Subcutaneous adipose tissue (tissue), 4 donors: ENCODE measurements around the gene EVI2B. TPM values are rescaled to one million over a fixed set of nuclear protein-coding genes. Genes with fewer than 3 reads are reported as not detected.

Source experiments
- total RNA-seq, 4 donors: library from RNA; depleted of rRNA; stranded (reverse); fragments of >200 nt; gene quantifications; one replicate each; pipeline ENCODE4 v1.1.0, GENCODE V29; 2016
- TF ChIP-seq, protein P1 (sequence below): fragments of 450-650 bp; IDR thresholded peaks from one replicate; pipeline ENCODE4 v1.5.1; 2016; ENCODE audit warnings: low read depth, mild to moderate bottlenecking, control low read depth, antibody characterized with exemption, moderate library complexity

The EVI2B gene, protein sequence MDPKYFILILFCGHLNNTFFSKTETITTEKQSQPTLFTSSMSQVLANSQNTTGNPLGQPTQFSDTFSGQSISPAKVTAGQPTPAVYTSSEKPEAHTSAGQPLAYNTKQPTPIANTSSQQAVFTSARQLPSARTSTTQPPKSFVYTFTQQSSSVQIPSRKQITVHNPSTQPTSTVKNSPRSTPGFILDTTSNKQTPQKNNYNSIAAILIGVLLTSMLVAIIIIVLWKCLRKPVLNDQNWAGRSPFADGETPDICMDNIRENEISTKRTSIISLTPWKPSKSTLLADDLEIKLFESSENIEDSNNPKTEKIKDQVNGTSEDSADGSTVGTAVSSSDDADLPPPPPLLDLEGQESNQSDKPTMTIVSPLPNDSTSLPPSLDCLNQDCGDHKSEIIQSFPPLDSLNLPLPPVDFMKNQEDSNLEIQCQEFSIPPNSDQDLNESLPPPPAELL
- 100 to 1,000 TPM in 1 of 4 donors, 10 to 100 TPM in 3; 11.7 to 115 (median 37.3) TPM for total RNA-seq

DNA sequence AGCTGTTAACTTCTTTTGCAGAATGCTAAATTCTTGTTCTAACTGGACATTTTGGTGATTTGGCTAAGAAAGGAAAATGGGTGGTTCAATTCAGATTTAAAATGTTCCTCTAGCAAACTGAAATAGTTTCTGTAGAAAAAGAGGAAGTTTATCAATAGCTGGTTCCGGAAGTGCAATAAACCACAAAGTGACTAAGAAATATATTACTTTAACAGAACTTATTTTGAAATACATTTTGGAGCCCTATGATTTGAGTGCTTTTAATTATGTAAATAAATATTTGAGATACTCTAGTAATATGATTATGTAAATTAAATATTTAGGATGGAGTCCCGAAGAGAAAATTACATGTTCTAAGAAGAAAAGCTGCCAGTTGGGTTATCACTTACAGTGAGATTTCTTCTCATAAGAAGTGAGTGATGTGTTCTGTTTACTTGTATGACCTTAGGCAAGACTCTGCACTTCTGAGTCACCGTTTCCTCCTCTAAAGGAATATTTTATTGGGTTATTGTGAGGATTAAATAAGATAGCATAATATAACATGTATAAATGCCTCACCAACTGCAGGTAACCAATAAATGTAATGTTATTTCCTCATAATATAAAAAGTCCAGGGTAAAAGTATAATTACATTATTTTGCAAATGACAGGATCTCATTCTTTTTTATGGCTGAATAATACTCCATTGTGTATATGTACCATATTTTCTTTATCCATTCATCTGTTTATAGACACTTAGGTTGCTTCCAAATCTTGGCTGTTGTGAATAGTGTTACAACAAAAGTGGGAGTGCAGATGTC lies at the start of gene EVI2B:
Gene EVI2B (minus strand): TSS at position 73 of the 800 bp plus-strand sequence. CDS start 8,445 bp downstream, outside the sequence.
- TF ChIP-seq, protein P1, sequence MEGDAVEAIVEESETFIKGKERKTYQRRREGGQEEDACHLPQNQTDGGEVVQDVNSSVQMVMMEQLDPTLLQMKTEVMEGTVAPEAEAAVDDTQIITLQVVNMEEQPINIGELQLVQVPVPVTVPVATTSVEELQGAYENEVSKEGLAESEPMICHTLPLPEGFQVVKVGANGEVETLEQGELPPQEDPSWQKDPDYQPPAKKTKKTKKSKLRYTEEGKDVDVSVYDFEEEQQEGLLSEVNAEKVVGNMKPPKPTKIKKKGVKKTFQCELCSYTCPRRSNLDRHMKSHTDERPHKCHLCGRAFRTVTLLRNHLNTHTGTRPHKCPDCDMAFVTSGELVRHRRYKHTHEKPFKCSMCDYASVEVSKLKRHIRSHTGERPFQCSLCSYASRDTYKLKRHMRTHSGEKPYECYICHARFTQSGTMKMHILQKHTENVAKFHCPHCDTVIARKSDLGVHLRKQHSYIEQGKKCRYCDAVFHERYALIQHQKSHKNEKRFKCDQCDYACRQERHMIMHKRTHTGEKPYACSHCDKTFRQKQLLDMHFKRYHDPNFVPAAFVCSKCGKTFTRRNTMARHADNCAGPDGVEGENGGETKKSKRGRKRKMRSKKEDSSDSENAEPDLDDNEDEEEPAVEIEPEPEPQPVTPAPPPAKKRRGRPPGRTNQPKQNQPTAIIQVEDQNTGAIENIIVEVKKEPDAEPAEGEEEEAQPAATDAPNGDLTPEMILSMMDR, result no peak

DNA sequence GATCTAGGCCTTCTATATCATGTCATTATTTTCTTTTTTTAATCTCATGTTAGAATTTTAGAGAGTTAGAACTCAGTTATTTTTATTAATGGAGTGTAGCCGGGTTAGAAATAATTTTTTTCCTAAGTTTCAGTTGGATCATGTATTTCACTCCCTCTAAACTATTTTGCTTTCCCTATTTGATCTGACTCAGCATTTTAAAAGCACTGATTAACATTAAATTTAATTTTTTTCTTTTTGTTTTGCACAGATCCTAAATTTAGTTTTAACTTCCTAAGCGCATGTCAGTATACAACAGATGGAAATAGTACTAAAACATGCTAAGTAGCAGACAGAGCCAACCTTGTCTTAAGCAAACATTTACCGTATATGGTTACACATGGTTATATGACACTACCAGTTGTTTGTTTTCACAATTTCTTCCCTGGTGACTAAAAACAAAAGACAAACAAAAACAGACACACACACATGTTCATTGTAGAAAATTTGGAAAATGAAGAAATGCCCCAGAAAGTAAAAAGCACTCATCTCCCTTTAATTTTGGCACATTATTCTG lies 44.1 kb upstream of the EVI2B start:
- TF ChIP-seq, protein P1, result no peak

DNA sequence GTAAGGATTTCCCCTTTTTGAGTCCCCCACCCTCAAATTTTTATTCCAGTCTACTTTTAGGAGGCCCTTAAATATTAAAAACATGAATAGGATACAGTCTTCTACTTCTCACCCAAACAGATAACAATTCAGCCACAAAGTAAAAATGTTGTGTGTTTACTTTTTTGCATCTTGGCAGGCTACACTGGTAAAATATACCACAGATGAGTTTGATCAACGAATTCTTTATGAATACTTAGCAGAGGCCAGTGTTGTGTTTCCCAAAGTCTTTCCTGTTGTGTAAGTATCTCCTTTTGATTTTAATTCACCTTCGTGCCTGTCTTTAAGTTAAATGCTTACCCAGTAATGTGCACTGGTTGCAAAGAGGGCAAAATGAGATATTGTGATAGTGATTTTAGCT lies 43.2 kb upstream of the EVI2B start:
- TF ChIP-seq, protein P1, result no peak

DNA sequence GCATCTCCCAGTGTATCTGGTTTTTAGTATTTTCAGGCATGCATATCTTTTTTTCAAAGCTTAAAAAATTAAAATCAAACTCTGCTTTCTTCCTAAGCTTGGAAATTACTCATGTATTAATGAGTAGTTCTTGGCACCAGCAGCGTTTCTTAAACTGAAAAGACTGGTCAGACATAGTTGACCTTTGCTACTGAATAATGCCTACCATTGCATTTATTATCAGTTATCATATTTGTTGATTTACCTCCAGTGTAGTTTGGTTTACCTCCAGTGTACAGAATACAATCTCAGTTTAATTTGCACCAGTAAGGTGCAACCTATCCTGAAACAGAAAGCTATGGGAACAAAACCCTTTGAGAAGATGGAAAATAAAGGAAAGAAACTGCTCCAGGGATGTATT lies 42.1 kb upstream of the EVI2B start:
- TF ChIP-seq, protein P1, result no peak

DNA sequence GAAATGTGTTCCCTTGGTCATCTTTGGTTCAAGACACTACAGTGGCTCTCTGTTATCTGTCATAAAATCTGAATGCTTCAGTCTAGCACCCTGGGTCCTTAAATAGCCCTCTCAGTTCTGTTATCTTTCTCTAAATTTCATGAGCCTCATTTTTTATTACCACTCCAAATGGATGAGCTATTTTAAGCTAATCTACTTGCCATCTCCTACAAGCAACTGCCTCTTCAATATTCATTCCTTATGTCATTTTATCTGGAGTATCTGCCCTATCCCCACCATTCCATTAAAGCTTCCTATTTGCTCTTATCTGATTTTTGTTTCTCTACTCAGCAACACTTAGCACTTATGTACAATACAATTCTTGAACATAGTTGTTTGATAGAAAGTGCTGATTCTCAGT lies 35.6 kb upstream of the EVI2B start:
- TF ChIP-seq, protein P1, result no peak

DNA sequence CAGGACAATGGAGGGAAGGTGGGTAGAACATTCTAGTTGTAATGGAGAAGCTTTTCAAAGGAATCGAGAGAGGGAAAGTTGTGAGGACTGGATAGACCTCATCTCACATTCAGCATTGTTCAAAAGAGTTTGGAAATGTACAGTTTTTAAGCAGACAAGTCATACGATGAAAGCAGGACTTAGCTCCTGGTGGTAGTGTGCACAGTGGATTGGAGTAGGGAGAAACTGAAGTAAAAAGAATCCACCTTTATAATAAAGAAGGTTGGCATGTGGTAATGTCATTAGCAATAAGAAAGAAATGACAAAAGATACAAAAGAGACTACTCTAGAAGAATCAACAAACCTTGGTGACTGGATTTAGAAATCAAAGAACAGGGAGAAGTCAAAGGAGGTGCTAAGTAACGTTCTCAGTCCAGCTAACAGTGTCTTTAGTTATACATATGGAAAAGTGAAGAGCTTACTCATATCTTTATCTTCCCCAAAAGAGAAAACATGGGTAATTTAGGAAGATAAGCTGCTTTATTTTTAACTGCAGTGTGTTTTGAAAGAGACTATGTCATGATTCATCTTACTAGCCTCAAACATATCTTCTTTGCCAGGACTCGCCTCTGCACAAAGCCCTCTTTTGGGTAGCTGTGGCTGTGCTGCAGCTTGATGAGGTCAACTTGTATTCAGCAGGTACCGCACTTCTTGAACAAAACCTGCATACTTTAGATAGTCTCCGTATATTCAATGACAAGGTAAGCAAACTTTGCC lies 26.2 kb upstream of the EVI2B start:
- TF ChIP-seq, protein P1, result no peak
